Cerebellar nuclear complex (tissue), 1 donor: ENCODE measurements around the gene TMEM154.

Experiments
- DNase-seq, 2 experiments: peaks; one replicate each; lab custom pipeline; 2025; lab: John Stamatoyannopoulos, UW

Gene TMEM154

GRCh38 chr4:152591396-152591795, 88.4 kb downstream of the TMEM154 start:
- no peak for DNase-seq

DNA sequence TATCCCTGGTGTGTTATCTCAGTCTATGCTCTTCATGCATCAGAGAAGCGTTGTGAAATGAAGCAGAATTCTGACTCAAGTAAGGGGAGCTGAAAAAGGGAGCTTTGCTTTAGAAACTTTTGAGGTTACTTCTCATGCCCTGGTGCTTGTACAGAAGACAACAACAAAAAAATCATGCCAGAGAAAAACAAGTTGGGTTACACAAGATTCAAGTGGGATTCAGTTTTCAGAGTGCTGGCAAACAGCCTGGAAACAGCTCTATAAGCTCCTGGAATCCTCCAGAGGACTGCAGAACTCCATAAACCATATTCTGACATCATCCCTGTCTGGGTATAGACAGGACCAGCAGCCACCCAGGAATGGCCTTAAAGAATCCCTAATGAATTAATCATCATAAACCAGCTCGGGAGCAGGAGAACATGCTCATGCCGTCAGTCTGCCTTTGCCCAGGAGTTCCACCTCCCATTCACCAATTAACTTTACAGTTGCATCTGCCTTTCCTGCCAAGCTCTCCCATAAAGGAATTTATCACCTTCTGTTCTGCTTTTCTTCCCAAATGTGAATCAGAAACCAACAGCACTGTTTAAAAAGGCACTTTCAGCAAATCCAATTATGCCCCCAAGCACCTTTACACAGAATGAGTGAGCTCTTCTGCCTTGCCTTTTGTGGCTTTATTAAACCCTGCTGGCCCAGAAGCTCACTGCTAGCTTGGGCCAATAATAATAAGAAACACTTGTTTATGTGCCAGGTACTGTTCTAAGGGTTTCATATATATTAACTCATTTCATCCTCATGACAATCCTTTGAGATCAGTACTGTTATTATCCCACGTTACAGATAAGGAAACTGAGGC, 89.4 kb downstream of the TMEM154 start:
- no peak for DNase-seq

DNA sequence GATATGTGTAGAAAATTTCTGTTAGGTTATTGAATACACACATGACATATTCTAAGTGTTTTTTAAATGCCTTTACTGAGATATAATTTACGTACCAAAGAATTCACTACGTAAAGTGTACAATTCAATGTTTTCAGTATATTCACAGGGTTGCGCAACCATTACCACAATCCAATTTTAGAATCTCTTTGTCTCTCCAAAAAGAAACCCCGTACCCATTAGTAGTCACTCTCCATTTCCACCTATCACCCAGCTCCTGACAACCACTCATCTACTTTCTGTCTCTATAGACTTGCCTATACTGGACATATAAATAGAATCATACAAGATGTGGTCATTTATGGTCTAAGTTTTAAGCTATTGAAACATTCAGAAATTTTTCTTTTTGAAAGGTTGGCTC, 90.9 kb downstream of the TMEM154 start:
- DNase-seq = no peak

DNA sequence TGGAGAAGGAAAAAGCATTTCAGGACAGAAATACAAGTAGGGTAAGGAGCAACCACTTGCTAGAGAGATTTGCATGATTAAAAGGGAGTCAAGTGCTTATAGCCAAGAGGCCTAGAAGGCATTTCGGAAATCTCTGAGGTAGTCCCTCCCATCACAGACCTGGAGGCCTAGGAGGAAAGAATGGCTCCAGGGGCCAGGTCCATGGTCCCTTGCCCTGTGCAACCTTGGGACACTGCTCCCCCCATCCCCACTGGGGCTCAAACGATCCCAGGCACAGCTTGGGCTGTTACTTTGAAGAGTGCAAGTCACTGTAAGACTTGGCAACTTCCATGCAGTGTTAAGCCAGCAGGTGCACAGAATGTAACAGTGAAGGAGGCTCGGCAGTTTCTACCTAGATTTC, 92.7 kb downstream of the TMEM154 start:
- no peak for DNase-seq

DNA sequence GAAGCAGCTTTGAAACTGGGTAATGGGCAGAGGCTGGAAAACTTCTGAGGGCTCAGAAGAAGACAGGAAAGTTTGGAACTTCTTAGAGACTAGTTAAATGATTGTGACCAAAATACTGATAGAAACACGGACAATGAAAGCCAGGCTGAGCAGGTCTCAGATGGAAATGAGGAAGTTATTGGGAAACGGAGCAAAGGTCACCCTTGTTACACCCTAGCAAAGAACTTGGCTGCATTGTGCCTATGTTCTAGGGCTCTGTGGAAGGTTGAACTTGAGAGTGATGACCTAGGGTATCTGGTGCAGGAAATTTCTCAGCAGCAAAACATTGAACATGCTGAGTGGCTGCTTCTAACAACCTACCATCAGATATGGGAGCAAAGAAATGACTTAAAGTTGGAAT, 93.1 kb downstream of the TMEM154 start:
- no peak for DNase-seq

- DNase-seq = no peak
Observed at GRCh38 chr4:152585023-152585441, 94.8 kb downstream of the TMEM154 start.

GRCh38 chr4:152581536-152582160, 98.1 kb downstream of the TMEM154 start:
- no peak for DNase-seq

DNA sequence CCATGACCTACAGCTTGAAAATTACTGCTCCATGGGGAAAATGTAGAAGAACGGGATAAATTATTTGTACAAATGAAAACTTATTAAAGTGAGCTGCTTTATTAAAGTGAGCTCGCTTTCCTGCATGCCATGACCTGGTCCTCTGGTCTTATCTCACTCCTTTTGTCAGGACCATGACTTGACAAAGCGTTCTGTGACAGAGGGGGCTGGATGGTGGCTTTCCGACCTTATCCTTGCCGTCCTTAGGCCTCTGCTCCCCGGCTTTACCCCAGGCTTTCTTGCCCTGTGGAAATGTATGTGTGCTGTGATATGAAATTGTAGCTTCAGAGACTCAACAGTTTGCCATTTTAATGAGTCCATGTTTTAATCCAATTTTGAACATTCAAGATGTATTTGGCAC, 99.9 kb downstream of the TMEM154 start:
- no peak for DNase-seq

DNA sequence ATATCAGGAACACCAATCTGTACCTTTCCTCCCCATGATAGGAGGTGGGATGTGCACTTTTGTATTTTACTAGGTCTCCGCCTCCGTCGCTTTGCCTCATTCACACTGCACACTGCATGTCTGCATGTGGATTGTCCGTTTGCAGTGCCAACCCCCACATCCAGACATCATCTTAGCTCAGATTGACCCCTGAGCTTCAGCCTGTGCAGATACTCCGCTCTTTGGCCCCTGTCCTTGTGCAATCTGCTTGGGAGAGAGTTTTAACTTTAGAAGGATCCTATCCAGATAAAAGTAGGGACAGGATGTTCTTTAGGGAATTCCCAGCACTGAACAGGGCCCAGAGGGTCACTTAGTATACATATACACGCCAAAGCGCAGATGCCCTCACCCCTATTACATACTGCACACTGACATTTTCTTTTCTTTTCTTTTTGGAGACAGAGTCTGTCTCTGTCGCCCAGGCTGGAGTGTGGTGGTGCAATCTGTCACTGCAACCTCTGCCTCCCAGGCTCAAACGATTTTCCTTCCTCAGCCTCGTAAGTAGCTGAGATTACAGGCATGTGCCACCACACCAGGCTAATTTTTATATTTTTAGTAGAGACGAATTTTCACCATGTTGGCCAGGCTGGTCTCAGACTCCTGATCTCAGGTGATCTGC, 100.6 kb downstream of the TMEM154 start:
- DNase-seq = no peak

DNA sequence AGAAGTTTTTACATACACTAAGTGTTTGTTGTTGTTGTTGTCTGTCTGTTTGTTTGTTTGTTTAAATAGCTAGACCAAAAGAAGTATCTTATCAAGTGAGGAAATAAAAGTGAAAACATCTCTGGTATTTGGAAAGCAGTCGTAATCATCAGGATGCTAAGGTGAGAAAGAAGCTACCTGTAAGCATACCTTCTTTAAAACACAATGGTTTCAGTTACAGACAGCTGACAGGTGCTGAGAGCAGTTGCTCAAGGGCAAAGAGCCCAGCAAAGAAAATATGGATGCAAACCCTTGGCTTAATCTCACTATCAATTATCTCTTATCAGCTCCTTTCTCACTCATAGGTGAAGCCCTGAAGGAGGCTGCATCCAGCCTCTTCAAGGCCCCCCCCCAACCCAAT, 101.1 kb downstream of the TMEM154 start:
- no peak for DNase-seq

GRCh38 chr4:152577708-152578396, 101.9 kb downstream of the TMEM154 start:
- DNase-seq = no peak

DNA sequence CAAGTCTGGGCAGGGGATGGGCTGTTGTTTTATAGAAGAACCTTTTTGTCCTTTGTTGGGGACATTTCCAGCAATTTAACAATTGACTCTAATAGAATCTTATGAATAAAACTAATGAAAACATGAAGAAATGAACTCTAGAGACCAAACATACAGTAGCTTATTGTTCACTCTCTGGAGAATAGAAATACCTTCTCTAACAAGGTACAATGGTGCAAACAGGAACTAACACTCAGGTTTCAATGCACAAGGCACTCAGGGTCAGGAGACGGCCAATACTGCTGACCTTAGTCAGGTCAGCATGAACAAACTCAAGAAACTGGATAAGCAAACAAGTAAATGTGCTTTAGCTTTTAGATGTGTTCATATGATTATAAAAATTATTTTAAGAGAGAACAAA, 104.3 kb downstream of the TMEM154 start:
- no peak for DNase-seq

GRCh38 chr4:152573861-152574260, 105.9 kb downstream of the TMEM154 start:
- DNase-seq = no peak

GRCh38 chr4:152572417-152573086, 107.2 kb downstream of the TMEM154 start:
- DNase-seq = no peak

GRCh38 chr4:152571770-152572169, 108.0 kb downstream of the TMEM154 start:
- DNase-seq = no peak

DNA sequence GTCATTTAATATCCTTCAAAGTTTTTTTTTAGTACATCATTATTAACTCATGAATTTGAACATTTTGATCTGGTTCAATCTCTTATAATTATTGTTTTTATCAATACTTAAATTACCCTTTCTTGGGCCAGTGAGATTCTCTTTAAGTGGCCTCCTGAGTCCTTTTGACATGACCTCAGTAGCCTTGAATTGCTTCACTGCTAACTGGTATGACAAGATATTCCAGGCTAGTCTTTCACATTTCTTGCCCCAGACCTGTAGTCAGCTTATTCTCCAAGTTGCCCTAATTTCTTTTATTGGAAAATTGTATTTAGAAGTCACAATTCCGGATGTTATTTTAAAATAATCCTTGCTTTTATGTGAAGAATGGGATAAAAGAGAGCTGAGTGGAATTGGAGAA, 108.5 kb downstream of the TMEM154 start:
- no peak for DNase-seq
